ENCODE data around the gene INHBC.

DNA sequence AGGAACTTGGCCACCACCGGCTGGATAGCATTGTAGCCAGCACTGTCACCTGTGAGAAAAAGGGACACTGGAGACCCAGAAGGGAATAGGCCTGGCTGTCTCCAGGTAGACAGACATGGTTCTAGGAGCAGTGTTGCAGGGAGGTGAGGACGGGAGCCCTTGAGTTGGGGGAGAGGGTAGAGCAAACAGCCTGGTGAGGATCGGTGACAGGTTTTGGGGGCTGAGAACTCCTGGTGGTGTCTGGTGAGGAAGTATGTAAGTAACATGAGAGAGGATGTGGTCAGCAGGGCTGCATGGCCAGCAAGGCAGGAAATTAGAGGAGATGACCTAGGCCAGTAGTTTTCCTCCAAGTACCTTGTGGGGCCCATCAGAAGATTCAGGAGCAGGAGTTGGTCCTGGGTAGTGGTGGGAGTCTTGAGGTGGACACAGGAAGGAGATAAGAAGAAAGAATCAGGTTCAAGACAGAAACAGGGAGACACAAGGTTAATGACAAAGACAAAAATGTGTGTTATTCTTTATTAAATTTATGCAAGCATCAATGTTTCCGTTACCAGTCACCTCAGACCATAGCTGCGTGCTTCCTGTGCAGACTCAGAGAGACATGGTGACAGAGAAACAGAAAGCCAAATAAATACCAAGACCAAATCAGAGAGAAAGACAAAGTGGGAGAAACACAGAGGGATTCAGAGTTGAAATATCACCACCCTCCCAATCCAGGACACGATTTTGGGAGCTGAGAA is 45.0 kb downstream of the INHBC start, which contains the start of gene ARHGAP9:
- TF ChIP-seq, protein P1, sequence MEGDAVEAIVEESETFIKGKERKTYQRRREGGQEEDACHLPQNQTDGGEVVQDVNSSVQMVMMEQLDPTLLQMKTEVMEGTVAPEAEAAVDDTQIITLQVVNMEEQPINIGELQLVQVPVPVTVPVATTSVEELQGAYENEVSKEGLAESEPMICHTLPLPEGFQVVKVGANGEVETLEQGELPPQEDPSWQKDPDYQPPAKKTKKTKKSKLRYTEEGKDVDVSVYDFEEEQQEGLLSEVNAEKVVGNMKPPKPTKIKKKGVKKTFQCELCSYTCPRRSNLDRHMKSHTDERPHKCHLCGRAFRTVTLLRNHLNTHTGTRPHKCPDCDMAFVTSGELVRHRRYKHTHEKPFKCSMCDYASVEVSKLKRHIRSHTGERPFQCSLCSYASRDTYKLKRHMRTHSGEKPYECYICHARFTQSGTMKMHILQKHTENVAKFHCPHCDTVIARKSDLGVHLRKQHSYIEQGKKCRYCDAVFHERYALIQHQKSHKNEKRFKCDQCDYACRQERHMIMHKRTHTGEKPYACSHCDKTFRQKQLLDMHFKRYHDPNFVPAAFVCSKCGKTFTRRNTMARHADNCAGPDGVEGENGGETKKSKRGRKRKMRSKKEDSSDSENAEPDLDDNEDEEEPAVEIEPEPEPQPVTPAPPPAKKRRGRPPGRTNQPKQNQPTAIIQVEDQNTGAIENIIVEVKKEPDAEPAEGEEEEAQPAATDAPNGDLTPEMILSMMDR (tag by site-specific recombination; IDR thresholded peaks at IDR 0.05), result no peak
- no peak for TF ChIP-seq HOXC10 (CRISPR knock-in tag; IDR thresholded peaks at IDR 0.05)
- TF ChIP-seq YY1 (tag by site-specific recombination; IDR thresholded peaks at IDR 0.05), result no peak
- TF ChIP-seq, protein P2, sequence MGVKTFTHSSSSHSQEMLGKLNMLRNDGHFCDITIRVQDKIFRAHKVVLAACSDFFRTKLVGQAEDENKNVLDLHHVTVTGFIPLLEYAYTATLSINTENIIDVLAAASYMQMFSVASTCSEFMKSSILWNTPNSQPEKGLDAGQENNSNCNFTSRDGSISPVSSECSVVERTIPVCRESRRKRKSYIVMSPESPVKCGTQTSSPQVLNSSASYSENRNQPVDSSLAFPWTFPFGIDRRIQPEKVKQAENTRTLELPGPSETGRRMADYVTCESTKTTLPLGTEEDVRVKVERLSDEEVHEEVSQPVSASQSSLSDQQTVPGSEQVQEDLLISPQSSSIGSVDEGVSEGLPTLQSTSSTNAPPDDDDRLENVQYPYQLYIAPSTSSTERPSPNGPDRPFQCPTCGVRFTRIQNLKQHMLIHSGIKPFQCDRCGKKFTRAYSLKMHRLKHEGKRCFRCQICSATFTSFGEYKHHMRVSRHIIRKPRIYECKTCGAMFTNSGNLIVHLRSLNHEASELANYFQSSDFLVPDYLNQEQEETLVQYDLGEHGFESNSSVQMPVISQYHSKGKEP (tag by site-specific recombination; IDR thresholded peaks at IDR 0.05), result no peak
- no peak for TF ChIP-seq ZNF558 (tag by site-specific recombination; IDR thresholded peaks at IDR 0.05)
- no peak for TF ChIP-seq ZNF785 (tag by site-specific recombination; IDR thresholded peaks at IDR 0.05)
- TF ChIP-seq ZBTB8A (tag by site-specific recombination; IDR thresholded peaks at IDR 0.05), result no peak
- TF ChIP-seq, protein P3, sequence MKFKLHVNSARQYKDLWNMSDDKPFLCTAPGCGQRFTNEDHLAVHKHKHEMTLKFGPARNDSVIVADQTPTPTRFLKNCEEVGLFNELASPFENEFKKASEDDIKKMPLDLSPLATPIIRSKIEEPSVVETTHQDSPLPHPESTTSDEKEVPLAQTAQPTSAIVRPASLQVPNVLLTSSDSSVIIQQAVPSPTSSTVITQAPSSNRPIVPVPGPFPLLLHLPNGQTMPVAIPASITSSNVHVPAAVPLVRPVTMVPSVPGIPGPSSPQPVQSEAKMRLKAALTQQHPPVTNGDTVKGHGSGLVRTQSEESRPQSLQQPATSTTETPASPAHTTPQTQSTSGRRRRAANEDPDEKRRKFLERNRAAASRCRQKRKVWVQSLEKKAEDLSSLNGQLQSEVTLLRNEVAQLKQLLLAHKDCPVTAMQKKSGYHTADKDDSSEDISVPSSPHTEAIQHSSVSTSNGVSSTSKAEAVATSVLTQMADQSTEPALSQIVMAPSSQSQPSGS (tag by site-specific recombination; IDR thresholded peaks at IDR 0.05; ENCODE audit: low read depth), result no peak
- TF ChIP-seq ZNF701 (tag by site-specific recombination; IDR thresholded peaks at IDR 0.05), result no peak
- TF ChIP-seq, protein P4, sequence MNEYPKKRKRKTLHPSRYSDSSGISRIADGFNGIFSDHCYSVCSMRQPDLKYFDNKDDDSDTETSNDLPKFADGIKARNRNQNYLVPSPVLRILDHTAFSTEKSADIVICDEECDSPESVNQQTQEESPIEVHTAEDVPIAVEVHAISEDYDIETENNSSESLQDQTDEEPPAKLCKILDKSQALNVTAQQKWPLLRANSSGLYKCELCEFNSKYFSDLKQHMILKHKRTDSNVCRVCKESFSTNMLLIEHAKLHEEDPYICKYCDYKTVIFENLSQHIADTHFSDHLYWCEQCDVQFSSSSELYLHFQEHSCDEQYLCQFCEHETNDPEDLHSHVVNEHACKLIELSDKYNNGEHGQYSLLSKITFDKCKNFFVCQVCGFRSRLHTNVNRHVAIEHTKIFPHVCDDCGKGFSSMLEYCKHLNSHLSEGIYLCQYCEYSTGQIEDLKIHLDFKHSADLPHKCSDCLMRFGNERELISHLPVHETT (tag by site-specific recombination; IDR thresholded peaks at IDR 0.05), result no peak
- TF ChIP-seq MEIS1 (CRISPR knock-in tag; IDR thresholded peaks at IDR 0.05; ENCODE audit: borderline replicate concordance), result no peak
